Prostate gland (tissue), 2 donors: ENCODE measurements around the gene CEP104. TPM values are rescaled to one million over a fixed set of nuclear protein-coding genes. Genes with fewer than 3 reads are reported as not detected.

Experiments used
- DNase-seq: peaks from one replicate; pipeline ENCODE4 v3.0.0-alpha.2; 2019; ENCODE audit warnings: low spot score
- H3K27ac ChIP-seq, 2 donors: fragments of 200-600 bp; sonication (generic); 2 replicates each; pipeline ENCODE4 v1.5.1; 2017 to 2019
- H3K27me3 ChIP-seq: fragments of 200-600 bp; sonication (generic); replicated peaks from 2 replicates; pipeline ENCODE4 v1.5.1; 2019; ENCODE audit not compliant: insufficient read depth
- H3K36me3 ChIP-seq, 2 donors: fragments of 200-600 bp; sonication (generic); 1 replicate in 1 of 2; 2 replicates in 1 of 2; pipeline versions ENCODE4 v1.5.1 to v1.8.1; 2017 to 2019
- H3K4me1 ChIP-seq: fragments of 200-600 bp; sonication (generic); replicated peaks from 2 replicates; pipeline ENCODE4 v1.5.1; 2019
- H3K4me3 ChIP-seq, 2 donors: fragments of 200-600 bp; sonication (generic); 2 replicates each; pipeline ENCODE4 v1.5.1; 2017 to 2019
- H3K9me3 ChIP-seq: fragments of 200-600 bp; sonication (generic); 2 replicates; pipeline ENCODE4 v1.5.1; 2017
- CTCF ChIP-seq, 4 experiments: fragments of 200-600 bp in 2 of 4; fragments of 450-650 bp in 2 of 4; sonication (generic) in 2 of 4; IDR thresholded peaks; 1 replicate in 3 of 4; 2 replicates in 1 of 4; pipeline ENCODE4 v1.5.1; 2016 to 2019; ENCODE audit warnings: antibody characterized with exemption in 4 of 4, mild to moderate bottlenecking in 2 of 4, moderate library complexity in 2 of 4
- POLR2A ChIP-seq: fragments of 450-650 bp; IDR thresholded peaks from one replicate; pipeline ENCODE4 v1.6.1; 2016; ENCODE audit warnings: antibody characterized with exemption, mild to moderate bottlenecking
- POLR2AphosphoS5 ChIP-seq: sonication (generic); formaldehyde crosslinking; IDR thresholded peaks from one replicate; pipeline ENCODE4 v1.6.1; 2017; ENCODE audit warnings: antibody characterized with exemption
- WGBS: methylation state at CpG from one replicate; pipeline ENCODE4 v1.1.5; 2018; 5-methylcytosine and 5-hydroxymethylcytosine counted together
- intact Hi-C: fragments of 100-400 bp; cut with DNase I; formaldehyde crosslinking; loops from one replicate; pipeline ENCODE4 v1.14.2; 2022
- total RNA-seq, 2 donors: library from RNA; depleted of rRNA; stranded (reverse); fragments of >200 nt; gene quantifications; one replicate each; pipeline ENCODE4 v1.1.0, GENCODE V29; 2016

CEP104 gene
- total RNA-seq, 2 donors from 2014 or later = 20.9 to 28.5 TPM

DNA sequence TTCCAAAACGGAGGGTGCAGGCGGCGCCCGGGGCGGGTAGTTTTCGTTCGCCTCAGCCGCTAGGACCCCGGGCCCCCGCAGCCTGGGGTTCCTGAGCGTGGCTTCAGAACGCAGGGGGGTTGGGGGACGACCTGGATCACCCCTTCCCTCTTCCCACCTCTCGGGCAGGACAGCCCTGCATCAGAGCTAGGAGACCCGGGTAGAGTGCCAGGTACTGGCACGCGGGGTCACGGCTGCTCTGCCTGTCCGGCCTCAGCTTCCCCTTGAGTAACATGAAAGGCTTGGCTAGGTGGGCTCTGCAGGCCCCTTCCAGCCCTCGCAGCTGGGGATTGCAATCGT lies 749 bp upstream of the CEP104 start:
- no peak for DNase-seq
- TF ChIP-seq POLR2A (no peak), CTCF (IDR thresholded peaks at IDR 0.05) (no peak), POLR2AphosphoS5 (no peak)
- 10% methylated on average over 7 of the region's 21 CpGs for WGBS
- H3K27me3 ChIP-seq = no peaks in the 10 kb centered on the region
- no peaks in the 10 kb centered on the region for H3K36me3 ChIP-seq
- H3K9me3 ChIP-seq = no peaks in the 10 kb centered on the region
- intact Hi-C loops = loop anchor here (2.0 kb wide), 1 partner anchor 43 kb away; the partner anchor contains the start of gene C1orf174
- no peaks in the 10 kb centered on the region for H3K4me1 ChIP-seq
- H3K27ac ChIP-seq = peak overlapping the region; percentile 64 to 73
- H3K4me3 ChIP-seq = peak overlapping the region; percentile 77 to 96

DNA sequence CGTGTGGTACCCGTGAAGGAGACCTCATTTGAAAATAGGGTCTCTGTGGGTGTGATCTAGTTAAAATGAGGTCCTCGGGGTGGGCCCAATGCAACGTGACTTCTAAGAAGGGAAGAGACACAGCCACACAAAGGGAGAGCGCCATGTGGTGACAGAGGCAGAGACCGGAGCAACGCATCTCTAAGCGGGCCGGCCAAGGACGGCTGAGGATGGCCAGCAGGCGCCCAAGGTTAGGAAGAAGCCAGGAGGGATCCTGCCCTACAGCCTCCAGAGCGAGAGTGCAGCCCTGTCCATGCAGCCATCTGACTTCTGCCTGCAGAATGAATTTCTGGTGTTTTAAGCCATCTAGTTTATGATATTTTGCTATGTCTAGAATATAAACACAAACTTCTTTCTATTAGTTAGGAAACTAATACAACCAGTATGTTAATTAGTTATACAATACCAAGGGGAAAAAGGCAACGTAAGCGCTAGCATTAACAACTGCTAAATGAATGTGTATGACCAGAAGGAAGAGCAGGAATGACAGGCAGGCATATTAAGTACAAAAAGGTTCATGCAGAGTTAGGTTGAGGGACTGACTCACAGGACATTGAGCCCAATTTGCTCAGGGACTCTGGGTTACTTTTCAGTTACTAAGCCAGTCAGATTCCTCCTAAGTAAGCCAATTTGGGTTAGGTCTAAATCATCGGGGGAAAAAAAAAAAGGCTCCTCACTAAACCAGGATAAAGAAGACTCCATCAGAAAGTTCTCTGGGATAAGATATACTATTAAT lies 4.1 kb downstream of the CEP104 start:
- H3K9me3 ChIP-seq = no peaks in the 10 kb centered on the region
- WGBS = 77% methylated on average over 15 of the region's 15 CpGs
- intact Hi-C loops = no loop called here
- no peaks in the 10 kb centered on the region for H3K4me1 ChIP-seq
- no peaks in the 10 kb centered on the region for H3K27me3 ChIP-seq
- TF ChIP-seq POLR2AphosphoS5 = no peak
- TF ChIP-seq CTCF (IDR thresholded peaks at IDR 0.05) = no peak
- no peak for TF ChIP-seq POLR2A
- no peak for DNase-seq
- H3K27ac ChIP-seq = no peak overlapping the region
- no peak overlapping the region for H3K4me3 ChIP-seq
- peaks cover 0 to 5% of the 10 kb centered on the region in 2 donors for H3K36me3 ChIP-seq

DNA sequence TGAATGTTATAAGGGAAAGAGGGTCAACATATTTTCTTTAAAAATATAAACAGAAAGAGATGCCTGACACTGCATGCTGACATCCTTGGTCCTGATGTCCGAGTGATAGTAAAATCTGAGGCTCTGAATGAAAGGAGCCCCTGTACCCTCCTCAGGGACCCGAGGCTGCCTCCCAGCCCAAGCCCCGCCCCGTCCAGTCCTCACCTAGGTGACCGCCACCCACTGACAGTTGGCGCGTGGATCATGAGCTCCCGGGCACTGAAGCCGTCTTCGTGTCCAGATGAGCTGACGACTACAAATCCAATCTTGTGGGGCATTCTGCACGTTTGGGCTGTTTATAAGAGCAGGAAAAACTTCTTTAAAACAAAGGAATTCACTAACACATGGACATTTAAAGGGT lies 4.9 kb downstream of the CEP104 start:
- no peak overlapping the region for H3K4me3 ChIP-seq
- H3K27ac ChIP-seq = no peak overlapping the region
- H3K36me3 ChIP-seq = peaks cover 0 to 5% of the 10 kb centered on the region in 2 donors
- H3K27me3 ChIP-seq = no peaks in the 10 kb centered on the region
- intact Hi-C loops = no loop called here
- no peaks in the 10 kb centered on the region for H3K9me3 ChIP-seq
- TF ChIP-seq POLR2AphosphoS5 = no peak
- TF ChIP-seq POLR2A = no peak
- no peak for TF ChIP-seq CTCF (IDR thresholded peaks at IDR 0.05)
- DNase-seq = no peak
- H3K4me1 ChIP-seq = no peaks in the 10 kb centered on the region
- WGBS = 78% methylated on average over 12 of the region's 12 CpGs

- no peak for TF ChIP-seq POLR2A
- TF ChIP-seq POLR2AphosphoS5 = no peak
- no peak for TF ChIP-seq CTCF (IDR thresholded peaks at IDR 0.05)
- no peak overlapping the region for H3K4me3 ChIP-seq
- no peak overlapping the region for H3K27ac ChIP-seq
- DNase-seq = no peak
- WGBS = 94% methylated on average over 6 of the region's 6 CpGs
- no peaks in the 10 kb centered on the region for H3K9me3 ChIP-seq
- intact Hi-C loops = no loop called here
- H3K36me3 ChIP-seq = peaks cover 0 to 5% of the 10 kb centered on the region in 2 donors
- no peaks in the 10 kb centered on the region for H3K4me1 ChIP-seq
- H3K27me3 ChIP-seq = no peaks in the 10 kb centered on the region
Observed at GRCh38 chr1:3851292-3851691, 5.7 kb downstream of the CEP104 start.

DNA sequence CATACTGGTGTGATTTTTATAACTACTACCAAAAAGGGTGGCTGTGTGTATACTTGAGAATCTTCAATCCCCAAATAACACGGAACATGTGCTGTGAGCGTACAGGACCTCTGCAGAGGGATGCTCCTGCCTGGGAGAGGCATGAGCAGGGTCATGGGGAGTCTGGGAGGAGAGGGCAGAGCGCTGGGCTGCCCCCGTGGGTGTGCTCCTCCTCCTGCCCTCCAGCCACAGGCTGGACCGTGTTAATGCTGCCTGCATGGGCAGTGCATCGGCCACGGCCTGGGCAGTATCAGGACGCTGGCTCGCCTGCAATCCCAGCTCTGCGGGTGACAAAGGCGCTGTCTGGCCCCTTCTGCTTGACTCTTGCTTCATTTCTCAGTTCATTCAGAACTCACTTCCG lies 6.2 kb downstream of the CEP104 start:
- DNase-seq = no peak
- no peak overlapping the region for H3K4me3 ChIP-seq
- H3K9me3 ChIP-seq = no peaks in the 10 kb centered on the region
- no peaks in the 10 kb centered on the region for H3K4me1 ChIP-seq
- 87% methylated on average over 12 of the region's 12 CpGs for WGBS
- TF ChIP-seq POLR2AphosphoS5 (no peak), CTCF (IDR thresholded peaks at IDR 0.05) (no peak), POLR2A (no peak)
- peaks cover 0 to 5% of the 10 kb centered on the region in 2 donors for H3K36me3 ChIP-seq
- H3K27me3 ChIP-seq = no peaks in the 10 kb centered on the region
- H3K27ac ChIP-seq = no peak overlapping the region
- intact Hi-C loops = no loop called here
